Panc1 (cell line): ENCODE data around the gene CDK18.

ENCODE experiments used
- CTCF ChIP-seq: fragments of 450-650 bp; IDR thresholded peaks from 2 replicates; pipeline ENCODE4 v1.5.1; 2017; ENCODE audit warnings: mild to moderate bottlenecking
- POLR2AphosphoS5 ChIP-seq: IDR thresholded peaks from 2 replicates; pipeline ENCODE4 v1.6.1; 2012; ENCODE audit warnings: mild to moderate bottlenecking, low read depth, low read length, moderate library complexity
- TCF7L2 ChIP-seq: IDR thresholded peaks from 2 replicates; pipeline ENCODE4 v1.6.1; 2011; ENCODE audit warnings: mild to moderate bottlenecking, low read depth, low read length, inconsistent platforms

GRCh38 chr1:205524794-205525101 is 20.3 kb downstream of the CDK18 start:
- no peak for TF ChIP-seq TCF7L2
- TF ChIP-seq CTCF, result no peak
- no peak for TF ChIP-seq POLR2AphosphoS5
